GM23338 (cell line): ENCODE measurements around the gene FARS2.

Experiments used
- CREB1 ChIP-seq: fragments of 250-450 bp; sonication (Bioruptor Pico); IDR thresholded peaks from 2 replicates; pipeline ENCODE4 v1.5.0; 2020; ENCODE audit warnings: low read depth, mild to moderate bottlenecking, moderate library complexity
- EZH2 ChIP-seq: fragments of 200-600 bp; sonication (generic); IDR thresholded peaks from one replicate; pipeline ENCODE4 v1.8.0; 2017; ENCODE audit warnings: antibody characterized with exemption, mild to moderate bottlenecking, low read depth; ENCODE audit not compliant: unreplicated experiment
- EZH2phosphoT487 ChIP-seq: fragments of 200-600 bp; sonication (generic); IDR thresholded peaks from one replicate; pipeline ENCODE4 v1.8.1; 2018; ENCODE audit warnings: antibody characterized with exemption; ENCODE audit not compliant: unreplicated experiment
- JUNB ChIP-seq: IDR thresholded peaks from one replicate; pipeline ENCODE4 v1.6.1; 2016; ENCODE audit warnings: antibody characterized with exemption; ENCODE audit not compliant: unreplicated experiment
- POLR2AphosphoS5 ChIP-seq: IDR thresholded peaks from 2 replicates; pipeline ENCODE4 v1.6.1; 2016; ENCODE audit warnings: antibody characterized with exemption, low read depth
- REST ChIP-seq: IDR thresholded peaks from one replicate; pipeline ENCODE4 v1.6.1; 2018; ENCODE audit warnings: antibody characterized with exemption; ENCODE audit not compliant: unreplicated experiment
- ZNF114 ChIP-seq: fragments of 250-450 bp; sonication (Bioruptor Pico); IDR thresholded peaks from 2 replicates; pipeline ENCODE4 v1.5.0; 2020; ENCODE audit warnings: mild to moderate bottlenecking, moderate library complexity
- ZNF331 ChIP-seq: fragments of 250-450 bp; sonication (Bioruptor Pico); IDR thresholded peaks from 2 replicates; pipeline ENCODE4 v1.5.0; 2020; ENCODE audit warnings: low read depth, mild to moderate bottlenecking, moderate library complexity
- TF ChIP-seq, protein P1 (sequence below), 2 experiments: fragments of 200-600 bp in 1 of 2; sonication (generic) in 1 of 2; conservative IDR thresholded peaks; 2 replicates each; pipeline versions ENCODE4 v1.5.1 to v1.6.1; 2016 to 2017; ENCODE audit warnings: antibody characterized with exemption in 2 of 2, low read depth in 2 of 2, mild to moderate bottlenecking in 2 of 2, moderate library complexity in 1 of 2

GRCh38 chr6:5697508-5697907, 436.2 kb downstream of the FARS2 start:
- TF ChIP-seq, protein P1, sequence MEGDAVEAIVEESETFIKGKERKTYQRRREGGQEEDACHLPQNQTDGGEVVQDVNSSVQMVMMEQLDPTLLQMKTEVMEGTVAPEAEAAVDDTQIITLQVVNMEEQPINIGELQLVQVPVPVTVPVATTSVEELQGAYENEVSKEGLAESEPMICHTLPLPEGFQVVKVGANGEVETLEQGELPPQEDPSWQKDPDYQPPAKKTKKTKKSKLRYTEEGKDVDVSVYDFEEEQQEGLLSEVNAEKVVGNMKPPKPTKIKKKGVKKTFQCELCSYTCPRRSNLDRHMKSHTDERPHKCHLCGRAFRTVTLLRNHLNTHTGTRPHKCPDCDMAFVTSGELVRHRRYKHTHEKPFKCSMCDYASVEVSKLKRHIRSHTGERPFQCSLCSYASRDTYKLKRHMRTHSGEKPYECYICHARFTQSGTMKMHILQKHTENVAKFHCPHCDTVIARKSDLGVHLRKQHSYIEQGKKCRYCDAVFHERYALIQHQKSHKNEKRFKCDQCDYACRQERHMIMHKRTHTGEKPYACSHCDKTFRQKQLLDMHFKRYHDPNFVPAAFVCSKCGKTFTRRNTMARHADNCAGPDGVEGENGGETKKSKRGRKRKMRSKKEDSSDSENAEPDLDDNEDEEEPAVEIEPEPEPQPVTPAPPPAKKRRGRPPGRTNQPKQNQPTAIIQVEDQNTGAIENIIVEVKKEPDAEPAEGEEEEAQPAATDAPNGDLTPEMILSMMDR (conservative IDR thresholded peaks at IDR 0.05; ENCODE audit: low read depth in 2 of 2), result no peak
- TF ChIP-seq EZH2 (no peak), POLR2AphosphoS5 (no peak), EZH2phosphoT487 (no peak), REST (no peak), CREB1 (CRISPR knock-in tag) (no peak), ZNF114 (CRISPR knock-in tag) (no peak), ZNF331 (CRISPR knock-in tag) (no peak), JUNB (no peak)
